Duodenal mucosa (tissue), 2 donors: ENCODE results near the gene PGPEP1.
"Not testable (repeated sequence)": the region's sequence is repeated elsewhere in the genome, so short reads cannot be mapped to it uniquely, and the experiment has no call there.

Experiments used
- H3K27ac ChIP-seq: one replicate; pipeline ENCODE4 v1.7.0; 2013; ENCODE audit warnings: low read depth, low read length
- H3K27me3 ChIP-seq, 2 donors: one replicate each; pipeline ENCODE4 v1.7.0; 2013; ENCODE audit warnings: low read length in 2 of 2, control low read depth in 1 of 2; ENCODE audit not compliant: insufficient read depth in 2 of 2, control insufficient read depth in 1 of 2
- H3K36me3 ChIP-seq, 2 donors: one replicate each; pipeline ENCODE4 v1.7.0; 2013; ENCODE audit warnings: low read length in 2 of 2, control low read depth in 1 of 2; ENCODE audit not compliant: insufficient read depth in 2 of 2, control insufficient read depth in 1 of 2
- H3K4me1 ChIP-seq, 2 donors: one replicate each; pipeline ENCODE4 v1.7.0; 2013; ENCODE audit warnings: low read length in 2 of 2, control low read depth in 1 of 2; ENCODE audit not compliant: insufficient read depth in 2 of 2, control insufficient read depth in 1 of 2
- H3K4me3 ChIP-seq, 2 donors: one replicate each; pipeline ENCODE4 v1.7.0; 2013; ENCODE audit warnings: low read length in 2 of 2, low read depth in 1 of 2
- H3K9ac ChIP-seq, 2 donors: one replicate each; pipeline ENCODE4 v1.7.0; 2013; ENCODE audit warnings: low read length in 2 of 2, low read depth in 1 of 2
- H3K9me3 ChIP-seq, 2 donors: one replicate each; pipeline ENCODE4 v1.7.0; 2013; ENCODE audit warnings: low read length in 2 of 2, control low read depth in 1 of 2; ENCODE audit not compliant: control insufficient read depth in 1 of 2

The PGPEP1 gene

DNA sequence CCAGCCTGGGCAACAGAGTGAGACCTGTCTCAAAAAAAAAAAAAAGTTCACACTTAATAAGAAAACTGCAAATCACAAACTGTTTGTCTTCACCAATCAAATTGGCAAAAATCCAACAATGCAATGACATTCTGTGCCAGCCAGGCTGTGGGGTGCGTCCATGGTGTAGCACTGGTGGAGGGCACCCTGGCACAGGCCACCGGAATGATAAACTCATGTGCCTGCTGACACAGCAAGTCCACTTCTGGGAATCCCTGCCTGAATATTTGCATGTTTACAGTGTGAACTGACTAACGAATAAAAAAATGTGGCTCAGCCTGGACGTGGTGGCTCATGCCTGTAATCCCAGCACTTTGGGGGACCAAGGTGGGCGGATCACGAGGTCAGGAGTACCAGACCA is 58.6 kb downstream of the PGPEP1 start:
- Histone ChIP-seq H3K9me3 (no peaks in the 10 kb centered on the region), H3K27me3 (peaks cover 6 to 12% of the 10 kb centered on the region in 2 donors), H3K27ac (no peak overlapping the region), H3K4me1 (peaks cover 13 to 20% of the 10 kb centered on the region in 2 donors), H3K9ac (no peak overlapping the region), H3K4me3 (no peak overlapping the region), H3K36me3 (no peaks in the 10 kb centered on the region)

DNA sequence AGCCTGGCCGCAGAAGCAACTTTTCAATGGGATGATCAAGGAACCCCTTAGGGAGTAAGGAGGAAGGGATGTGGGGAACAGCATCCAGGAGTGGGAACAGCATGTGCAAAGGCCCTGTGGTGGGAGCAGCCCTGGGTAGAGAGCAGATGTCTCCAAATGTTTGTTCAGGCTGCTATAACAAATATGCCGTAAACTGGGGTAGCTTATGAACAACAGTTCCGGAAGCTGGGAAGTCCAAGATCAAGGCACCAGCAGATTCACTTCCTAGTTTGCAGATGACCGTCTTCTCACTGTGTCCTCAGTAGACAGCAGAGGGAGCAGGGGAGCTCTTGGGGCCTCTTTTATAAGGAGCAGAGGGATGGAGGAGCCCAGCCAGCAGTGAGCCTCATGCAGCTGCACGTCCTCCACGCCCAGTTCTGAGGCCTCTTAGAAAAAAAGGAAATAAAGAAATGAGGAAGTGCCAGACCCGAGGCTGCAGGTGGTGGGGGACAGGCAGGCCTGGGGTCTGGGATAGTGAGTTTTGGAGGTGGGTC is 61.2 kb downstream of the PGPEP1 start:
- H3K9me3 ChIP-seq = no peaks in the 10 kb centered on the region
- H3K9ac ChIP-seq = no peak overlapping the region
- peak overlapping the region; percentile 15 for H3K27ac ChIP-seq

DNA sequence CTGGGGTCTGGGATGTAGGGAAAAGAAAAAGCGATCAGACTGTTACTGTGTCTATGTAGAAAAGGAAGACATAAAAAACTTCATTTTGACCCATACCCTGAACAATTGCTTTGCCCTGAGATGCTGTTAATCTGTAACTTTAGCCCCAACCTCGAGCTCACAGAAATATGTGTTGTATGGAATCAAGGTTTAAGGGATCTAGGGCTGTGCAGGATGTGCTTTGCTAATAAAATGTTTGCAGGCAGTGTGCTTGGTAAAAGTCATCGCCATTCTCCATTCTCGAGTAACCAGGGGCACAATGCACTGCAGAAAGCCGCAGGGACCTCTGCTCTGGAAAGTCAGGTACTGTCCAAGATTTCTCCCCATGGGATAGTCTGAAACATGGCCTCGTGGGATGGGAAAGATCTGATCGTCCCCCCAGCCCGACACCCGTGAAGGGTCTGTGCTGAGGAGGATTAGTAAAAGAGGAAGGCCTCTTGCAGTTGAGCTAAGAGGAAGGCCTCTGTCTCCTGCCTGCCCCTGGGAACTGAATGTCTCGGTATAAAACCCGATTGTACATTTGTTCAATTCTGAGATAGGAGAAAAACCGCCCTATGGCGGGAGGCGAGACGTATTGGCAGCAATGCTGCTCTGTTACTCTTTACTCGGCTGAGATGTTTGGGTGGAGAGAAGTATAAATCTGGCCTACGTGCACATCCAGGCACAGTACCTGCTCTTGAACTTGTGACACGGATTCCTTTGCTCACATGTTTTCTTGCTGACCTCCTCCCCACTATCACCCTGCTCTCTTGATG is 62.3 kb downstream of the PGPEP1 start:
- H3K27ac ChIP-seq, H3K9ac ChIP-seq, H3K9me3 ChIP-seq, H3K4me3 ChIP-seq, H3K27me3 ChIP-seq, H3K36me3 ChIP-seq: not testable (repeated sequence)
- peaks cover 0 to 12% of the 10 kb centered on the region in 2 donors for H3K4me1 ChIP-seq

More for the DNA sequence above, 61.2 kb downstream of the PGPEP1 start:
- H3K36me3 ChIP-seq = no peaks in the 10 kb centered on the region
- no peak overlapping the region for H3K4me3 ChIP-seq
- H3K27me3 ChIP-seq = peaks cover 6 to 7% of the 10 kb centered on the region in 2 donors
- H3K4me1 ChIP-seq = peaks cover 9 to 20% of the 10 kb centered on the region in 2 donors

DNA sequence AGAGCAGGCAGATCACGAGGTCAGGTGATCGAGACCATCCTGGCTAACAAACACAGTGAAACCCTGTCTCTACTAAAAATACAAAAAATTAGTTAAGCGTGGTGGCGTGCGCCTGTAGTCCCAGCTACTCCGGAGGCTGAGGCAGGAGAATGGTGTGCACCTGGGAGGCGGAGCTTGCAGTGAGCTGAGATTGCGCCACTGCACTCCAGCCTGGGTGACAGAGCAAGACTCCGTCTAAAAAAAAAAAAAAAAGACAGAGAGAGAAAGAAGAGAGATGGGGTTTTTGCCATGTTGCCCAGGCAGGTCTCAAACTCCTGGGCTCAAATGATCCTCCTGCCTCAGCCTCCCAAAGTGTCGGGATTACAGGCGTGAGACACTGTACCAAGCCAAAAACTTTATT is 65.4 kb downstream of the PGPEP1 start:
- not testable (repeated sequence) for H3K4me1 ChIP-seq, H3K36me3 ChIP-seq, H3K9me3 ChIP-seq, H3K27me3 ChIP-seq, H3K9ac ChIP-seq, H3K27ac ChIP-seq, H3K4me3 ChIP-seq

DNA sequence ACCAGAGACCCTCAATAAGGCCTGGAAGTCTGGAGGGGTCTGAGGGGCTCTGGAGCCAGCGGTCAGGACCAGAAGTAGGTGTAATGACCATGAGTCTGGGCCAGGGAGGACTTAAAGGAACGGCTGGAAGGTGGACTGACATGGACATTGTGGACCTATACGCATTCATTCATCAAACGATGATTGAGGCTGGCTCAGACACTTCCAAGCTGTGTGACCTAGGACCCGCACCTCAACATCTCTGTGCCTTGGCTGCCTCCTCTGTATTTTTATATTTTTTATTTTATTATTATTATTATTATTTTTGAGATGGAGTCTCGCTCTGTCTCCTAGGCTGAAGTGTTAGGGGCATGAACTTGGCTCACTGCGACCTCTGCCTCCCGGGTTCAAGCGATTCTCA is 66.4 kb downstream of the PGPEP1 start:
- H3K9me3 ChIP-seq = no peaks in the 10 kb centered on the region
- H3K36me3 ChIP-seq = no peaks in the 10 kb centered on the region
- H3K4me3 ChIP-seq = no peak overlapping the region
- H3K27ac ChIP-seq = no peak overlapping the region
- H3K27me3 ChIP-seq = no peaks in the 10 kb centered on the region
- peaks cover 0 to 9% of the 10 kb centered on the region in 2 donors for H3K4me1 ChIP-seq
- no peak overlapping the region for H3K9ac ChIP-seq

DNA sequence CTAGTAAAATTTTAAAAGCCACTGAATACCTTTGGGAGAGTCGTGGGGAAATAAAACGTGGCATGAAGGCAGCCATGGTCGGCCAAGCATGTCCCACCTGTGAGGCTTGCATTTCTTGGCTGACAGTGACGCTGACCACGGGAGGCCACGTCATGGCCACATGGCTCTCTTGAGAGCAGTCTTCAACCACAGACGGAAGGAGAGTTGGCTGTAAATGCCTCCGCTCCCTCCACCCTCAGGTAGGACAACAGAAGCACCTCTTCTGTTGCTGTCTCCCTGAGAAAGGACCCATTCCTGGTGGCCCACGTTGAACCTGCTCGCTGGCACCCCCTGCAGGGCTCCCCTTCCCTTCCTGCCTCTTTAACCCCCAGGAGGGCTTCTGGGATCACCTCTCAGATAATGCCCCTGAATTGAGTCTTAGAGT is 67.7 kb downstream of the PGPEP1 start:
- H3K36me3 ChIP-seq = no peaks in the 10 kb centered on the region
- H3K27ac ChIP-seq = no peak overlapping the region
- H3K4me3 ChIP-seq = no peak overlapping the region
- no peaks in the 10 kb centered on the region for H3K9me3 ChIP-seq
- H3K9ac ChIP-seq = no peak overlapping the region
- no peaks in the 10 kb centered on the region for H3K4me1 ChIP-seq
- H3K27me3 ChIP-seq = no peaks in the 10 kb centered on the region

DNA sequence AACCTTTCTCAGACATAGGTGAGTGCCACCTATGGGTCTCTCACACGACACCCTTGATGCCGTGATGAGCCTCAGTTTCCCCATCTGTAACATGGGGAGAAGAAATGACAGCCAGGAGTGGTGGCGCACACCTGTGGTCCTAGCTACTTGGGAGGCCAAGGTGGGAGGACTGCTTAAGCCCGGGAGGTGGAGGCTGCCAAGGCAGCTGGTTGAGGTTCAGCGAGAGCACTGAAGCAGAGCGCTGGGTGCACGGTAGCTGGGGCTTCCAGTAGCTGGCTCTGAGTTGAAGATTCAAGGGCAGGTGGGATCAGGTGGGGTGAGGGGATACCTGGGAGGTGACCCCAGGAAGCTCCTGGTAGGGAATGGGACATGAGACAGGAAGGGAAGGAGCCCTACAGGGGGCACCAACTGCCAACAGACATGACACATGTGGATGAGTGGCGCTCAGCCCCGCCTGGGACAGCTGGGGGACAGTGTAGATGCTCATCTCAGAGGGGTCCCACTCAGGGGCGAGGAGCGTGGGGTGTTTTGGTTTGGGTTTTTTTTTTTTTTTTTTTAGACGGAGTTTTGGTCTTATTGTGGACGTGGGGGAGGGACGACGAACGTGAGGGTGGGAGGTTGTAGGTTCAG is 72.3 kb downstream of the PGPEP1 start:
- H3K4me3 ChIP-seq = no peak overlapping the region
- no peaks in the 10 kb centered on the region for H3K36me3 ChIP-seq
- H3K9me3 ChIP-seq = no peaks in the 10 kb centered on the region
- no peak overlapping the region for H3K9ac ChIP-seq
- no peak overlapping the region for H3K27ac ChIP-seq
- H3K4me1 ChIP-seq = peaks cover 21 to 34% of the 10 kb centered on the region in 2 donors
- peaks cover 13 to 21% of the 10 kb centered on the region in 2 donors for H3K27me3 ChIP-seq

DNA sequence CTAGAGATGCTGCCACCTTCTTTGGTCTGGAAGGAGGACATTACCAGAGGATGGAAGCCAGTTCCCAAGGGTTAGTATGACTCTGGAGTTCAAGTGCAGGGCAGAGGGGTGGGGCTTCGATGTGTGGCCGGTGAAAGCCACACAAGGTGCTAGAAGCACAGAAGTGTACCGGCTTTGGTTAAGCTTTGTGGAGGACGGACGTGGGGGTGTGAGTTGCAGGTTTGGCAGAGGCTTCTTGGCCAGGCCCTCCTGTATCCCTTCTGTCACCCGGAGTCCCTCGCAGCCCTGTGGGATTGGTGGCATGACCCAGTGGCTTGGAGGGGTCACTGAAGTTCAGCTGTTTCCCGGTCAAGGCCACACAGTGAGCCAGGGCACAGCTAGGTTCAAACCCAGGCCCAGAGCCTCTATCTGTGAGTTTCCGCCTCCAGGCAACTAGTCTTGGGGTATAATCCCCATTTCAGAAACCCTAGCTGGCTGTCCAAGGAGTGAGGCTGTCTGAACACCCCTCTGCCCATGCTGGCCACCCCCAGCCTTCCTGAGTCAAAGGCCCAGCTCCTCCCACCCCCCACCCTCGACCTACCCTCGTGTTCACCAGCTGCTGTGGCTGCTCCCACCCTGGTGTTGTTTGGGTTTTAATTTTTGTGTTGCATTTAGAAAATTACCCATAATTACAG is 74.2 kb downstream of the PGPEP1 start:
- Histone ChIP-seq H3K9ac (peak overlapping the region; percentile 6 to 19), H3K27ac (peak overlapping the region; percentile 92), H3K4me1 (peaks cover 33 to 46% of the 10 kb centered on the region in 2 donors), H3K36me3 (no peaks in the 10 kb centered on the region), H3K27me3 (peaks cover 21 to 22% of the 10 kb centered on the region in 2 donors), H3K9me3 (no peaks in the 10 kb centered on the region), H3K4me3 (peak overlapping the region in 1 of 2 donors; percentile 13)

DNA sequence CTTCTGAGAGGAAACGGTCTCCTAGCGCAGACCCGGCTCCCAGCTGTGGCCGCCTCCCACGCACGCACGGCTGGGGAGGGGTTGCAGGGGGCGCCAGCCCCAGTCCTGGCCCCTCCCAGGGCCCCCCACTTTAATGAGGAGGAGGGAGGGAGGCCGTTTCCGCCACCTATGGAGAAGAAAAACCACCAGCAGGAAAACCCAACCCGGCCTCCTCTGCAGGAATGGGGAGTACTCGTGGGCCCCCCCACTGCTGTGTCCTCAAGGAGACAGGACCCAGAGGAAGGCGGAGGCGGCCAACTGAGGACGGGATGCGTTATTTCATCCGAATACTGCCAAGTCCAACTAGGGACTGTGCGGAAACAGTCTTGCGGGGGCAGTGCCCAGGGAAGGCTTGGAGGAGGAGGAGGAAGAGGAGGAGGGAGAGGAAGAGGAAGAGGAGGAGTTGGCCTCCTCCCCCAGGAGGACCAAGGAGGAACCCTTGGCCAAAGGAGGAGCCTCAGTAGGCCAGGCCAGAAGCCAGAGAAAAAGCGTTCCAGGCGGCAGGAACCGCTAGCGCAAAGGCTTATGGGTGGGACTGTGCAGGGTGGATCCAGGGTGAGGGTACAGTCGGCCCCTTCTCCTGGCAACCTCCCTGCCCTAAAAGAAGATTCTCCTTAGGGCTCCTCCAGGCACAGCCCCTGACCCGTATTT is 74.9 kb downstream of the PGPEP1 start:
- Histone ChIP-seq H3K4me1 (peaks cover 33 to 48% of the 10 kb centered on the region in 2 donors), H3K27me3 (peaks cover 21 to 22% of the 10 kb centered on the region in 2 donors), H3K4me3 (peak overlapping the region; percentile 13 to 40), H3K9ac (peak overlapping the region in 1 of 2 donors; percentile 19), H3K9me3 (no peaks in the 10 kb centered on the region), H3K36me3 (no peaks in the 10 kb centered on the region), H3K27ac (peak overlapping the region; percentile 92)
